AG04450 (cell line): ENCODE results near the gene RNPEPL1. TPM values are rescaled to one million over a fixed set of nuclear protein-coding genes. Genes with fewer than 3 reads are reported as not detected.
A peak's percentile ranks its signal among the peaks of the same experiment; 100 is the strongest.

ENCODE experiments used
- CTCF ChIA-PET: fragments of 300-600, 350-600 bp; formaldehyde crosslinking; extraction: SDS; loops from one replicate; lab custom pipeline; 2022; ENCODE audit warnings: antibody characterized with exemption, inconsistent platforms; lab: Charles Lee
- POLR2A ChIA-PET: fragments of 350-600 bp; formaldehyde crosslinking; extraction: SDS; loops from one replicate; lab custom pipeline; 2021; ENCODE audit warnings: antibody characterized with exemption, inconsistent platforms; lab: Yijun Ruan, JAX
- DNase-seq: peaks from one replicate; pipeline ENCODE4 v3.0.0-alpha.2; 2011; ENCODE audit warnings: low read depth, low spot score
- H3K27ac ChIP-seq: one replicate; pipeline ENCODE4 v1.5.1; 2012; ENCODE audit warnings: low read depth, low read length, control low read depth
- H3K27me3 ChIP-seq: one replicate; pipeline ENCODE4 v1.6.0; 2012; ENCODE audit warnings: low read length; ENCODE audit not compliant: control insufficient read depth, insufficient read depth
- H3K4me3 ChIP-seq: 2 replicates; pipeline ENCODE4 v1.5.1; 2011; ENCODE audit warnings: mild to moderate bottlenecking, low read depth, low read length, control low read depth
- H3K9me3 ChIP-seq: 2 replicates; pipeline ENCODE4 v1.5.1; 2012; ENCODE audit warnings: low read length; ENCODE audit not compliant: control insufficient read depth, insufficient read depth
- polyA plus RNA-seq: library from polyadenylated mRNA; depleted of rRNA; stranded (reverse); fragments of >200 nt; gene quantifications from 2 replicates; pipeline ENCODE4 v1.2.3, GENCODE V29; 2011
- TF ChIP-seq, protein P1 (sequence below): IDR thresholded peaks from 2 replicates; pipeline ENCODE4 v1.5.1; 2011; ENCODE audit warnings: low read depth, low read length, control low read depth, inconsistent platforms

Gene RNPEPL1
- polyA plus RNA-seq, 1 experiment: 7.2 TPM

DNA sequence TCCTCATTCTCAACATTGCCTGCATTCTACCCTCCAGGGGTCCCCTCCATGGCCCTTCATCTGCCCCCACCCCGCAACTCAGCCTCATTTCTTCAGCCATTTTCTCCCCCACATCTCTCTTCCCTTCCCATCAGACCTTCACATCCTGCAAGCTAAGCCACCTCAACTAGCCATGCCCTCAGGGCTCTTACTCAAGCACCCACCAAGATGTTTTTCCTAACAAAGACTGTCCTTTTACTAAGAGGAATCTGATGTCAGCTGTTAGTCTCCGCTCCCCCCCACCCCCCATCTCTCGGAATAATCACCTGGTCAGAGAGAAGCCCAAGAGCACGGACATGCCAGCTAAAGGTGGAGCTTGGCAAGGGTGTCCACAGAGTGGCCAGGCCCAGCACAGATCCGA, 13.5 kb downstream of the RNPEPL1 start:
- TF ChIP-seq, protein P1, sequence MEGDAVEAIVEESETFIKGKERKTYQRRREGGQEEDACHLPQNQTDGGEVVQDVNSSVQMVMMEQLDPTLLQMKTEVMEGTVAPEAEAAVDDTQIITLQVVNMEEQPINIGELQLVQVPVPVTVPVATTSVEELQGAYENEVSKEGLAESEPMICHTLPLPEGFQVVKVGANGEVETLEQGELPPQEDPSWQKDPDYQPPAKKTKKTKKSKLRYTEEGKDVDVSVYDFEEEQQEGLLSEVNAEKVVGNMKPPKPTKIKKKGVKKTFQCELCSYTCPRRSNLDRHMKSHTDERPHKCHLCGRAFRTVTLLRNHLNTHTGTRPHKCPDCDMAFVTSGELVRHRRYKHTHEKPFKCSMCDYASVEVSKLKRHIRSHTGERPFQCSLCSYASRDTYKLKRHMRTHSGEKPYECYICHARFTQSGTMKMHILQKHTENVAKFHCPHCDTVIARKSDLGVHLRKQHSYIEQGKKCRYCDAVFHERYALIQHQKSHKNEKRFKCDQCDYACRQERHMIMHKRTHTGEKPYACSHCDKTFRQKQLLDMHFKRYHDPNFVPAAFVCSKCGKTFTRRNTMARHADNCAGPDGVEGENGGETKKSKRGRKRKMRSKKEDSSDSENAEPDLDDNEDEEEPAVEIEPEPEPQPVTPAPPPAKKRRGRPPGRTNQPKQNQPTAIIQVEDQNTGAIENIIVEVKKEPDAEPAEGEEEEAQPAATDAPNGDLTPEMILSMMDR: no peak
- no peak for DNase-seq
- H3K4me3 ChIP-seq: no peak overlapping the region
- H3K27ac ChIP-seq: no peak overlapping the region
- ChIA-PET POLR2A (no interaction called here), CTCF (no interaction called here)
- no peaks in the 10 kb centered on the region; the same call in 1 of the 2 replicates for H3K9me3 ChIP-seq
- no peaks in the 10 kb centered on the region for H3K27me3 ChIP-seq

DNA sequence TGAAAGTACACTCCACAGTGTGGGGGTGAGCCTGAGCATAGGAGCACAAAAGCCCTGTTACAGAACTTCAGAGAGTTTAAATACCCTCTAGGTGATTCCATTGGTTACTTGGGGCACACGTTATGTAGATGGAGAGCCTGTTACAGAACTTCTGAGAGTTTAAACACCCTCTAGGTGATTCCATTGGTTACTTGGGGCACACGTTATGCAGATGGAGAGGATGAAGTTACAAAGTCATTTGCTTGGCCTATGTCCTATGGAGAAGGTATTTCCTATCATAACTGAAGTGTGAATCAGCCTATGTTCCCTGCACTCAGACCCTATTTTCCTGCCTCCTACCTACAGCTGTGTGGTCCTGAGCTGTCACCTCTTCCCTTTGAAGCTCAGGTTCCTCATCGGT, 14.5 kb downstream of the RNPEPL1 start:
- TF ChIP-seq, protein P1: no peak
- ChIA-PET POLR2A (no interaction called here), CTCF (interaction anchor here (1.1 to 1.2 kb wide), 2 partner anchors 16 to 17 kb away, joined by 3 to 4 read pairs; no protein-coding TSS in a partner anchor)

GRCh38 chr2:240583774-240584173, 15.5 kb downstream of the RNPEPL1 start:
- Histone ChIP-seq H3K27ac (no peak overlapping the region), H3K27me3 (no peaks in the 10 kb centered on the region), H3K9me3 (no peaks in the 10 kb centered on the region; the same call in 1 of the 2 replicates), H3K4me3 (no peak overlapping the region)
- DNase-seq: no peak
- ChIA-PET POLR2A (no interaction called here), CTCF (interaction anchor here (1.2 kb wide), 1 partner anchor 18 kb away, joined by 4 read pairs; no protein-coding TSS in a partner anchor)
- TF ChIP-seq, protein P1: no peak

More for the DNA sequence above, 14.5 kb downstream of the RNPEPL1 start:
- Histone ChIP-seq H3K4me3 (no peak overlapping the region), H3K9me3 (no peaks in the 10 kb centered on the region; the same call in 1 of the 2 replicates), H3K27me3 (no peaks in the 10 kb centered on the region), H3K27ac (no peak overlapping the region)
- DNase-seq: no peak

DNA sequence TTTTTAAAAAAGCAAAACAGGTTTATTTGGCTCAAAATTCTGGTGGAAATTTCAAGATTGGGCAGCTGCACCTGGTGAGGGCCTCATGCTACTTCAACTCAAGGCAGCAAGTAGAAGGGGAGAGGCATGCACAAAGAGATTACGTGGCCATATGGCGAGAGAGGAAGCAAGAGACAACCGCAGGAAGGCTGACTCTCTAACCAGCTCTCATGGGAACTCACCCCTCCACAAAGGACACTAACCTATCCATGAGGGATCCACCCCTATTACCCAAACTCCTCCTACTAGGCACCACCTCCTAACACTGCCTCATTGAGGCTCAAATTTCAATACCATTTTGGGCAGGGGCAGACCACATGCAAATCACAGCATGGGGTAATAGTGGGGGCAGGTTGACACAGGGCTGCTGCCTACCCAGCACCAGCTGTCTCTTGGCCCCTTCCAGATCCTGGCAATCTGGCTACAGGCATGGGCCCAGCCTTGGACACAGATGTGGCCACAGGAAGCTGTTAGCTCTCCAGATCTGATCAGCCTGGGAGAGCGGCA, 16.3 kb downstream of the RNPEPL1 start:
- ChIA-PET POLR2A (interaction anchor here (0.5 to 2.9 kb wide), 3 partner anchors 15 to 390 kb away, joined by 3 to 15 read pairs (median 3); partner anchors contain the start of gene RNPEPL1), CTCF (interaction anchor here (4.0 kb wide), 1 partner anchor 19 kb away, joined by 31 read pairs; no protein-coding TSS in a partner anchor)
- H3K27ac ChIP-seq: no peak overlapping the region
- no peaks in the 10 kb centered on the region; the same call in 1 of the 2 replicates for H3K9me3 ChIP-seq
- no peaks in the 10 kb centered on the region for H3K27me3 ChIP-seq
- TF ChIP-seq, protein P1: no peak
- peak overlapping the region; percentile 99 for H3K4me3 ChIP-seq
- DNase-seq: no peak

GRCh38 chr2:240585101-240585500, 16.8 kb downstream of the RNPEPL1 start:
- H3K4me3 ChIP-seq: peak overlapping the region; percentile 99
- TF ChIP-seq, protein P1: no peak
- no peak overlapping the region for H3K27ac ChIP-seq
- POLR2A ChIA-PET: interaction anchor here (0.5 to 2.9 kb wide), 4 partner anchors 9 to 389 kb away, joined by 3 to 15 read pairs (median 4); partner anchors contain the start of gene RNPEPL1
- H3K9me3 ChIP-seq: no peaks in the 10 kb centered on the region; the same call in 1 of the 2 replicates
- no peak for DNase-seq
- CTCF ChIA-PET: interaction anchor here (3.3 to 4.0 kb wide), 2 partner anchors 19 to 71 kb away, joined by 22 to 31 read pairs; no protein-coding TSS in a partner anchor
- no peaks in the 10 kb centered on the region for H3K27me3 ChIP-seq
